Activated CD8-positive, alpha-beta memory T cell treated with anti-CD3 and anti-CD28 coated beads, Interleukin-2, amount 50 U/mL, for 4 hours (primary cell): ENCODE results near the gene EXOC4.
"Not testable (repeated sequence)": the region's sequence is repeated elsewhere in the genome, so short reads cannot be mapped to it uniquely, and the experiment has no call there.

Experiments
- DNase-seq: peaks from one replicate; pipeline ENCODE4 v3.0.0-alpha.2; 2020

The EXOC4 gene

GRCh38 chr7:133584956-133585668, 332.2 kb downstream of the EXOC4 start:
- no peak for DNase-seq

GRCh38 chr7:133586253-133586652, 333.4 kb downstream of the EXOC4 start:
- no peak for DNase-seq

GRCh38 chr7:133587903-133588302, 335.0 kb downstream of the EXOC4 start:
- no peak for DNase-seq

- no peak for DNase-seq
Measured at GRCh38 chr7:133590795-133591194, 337.9 kb downstream of the EXOC4 start.

- no peak for DNase-seq
Measured at GRCh38 chr7:133591704-133592340, 338.9 kb downstream of the EXOC4 start.

GRCh38 chr7:133593561-133593960, 340.7 kb downstream of the EXOC4 start:
- DNase-seq: no peak

- DNase-seq: no peak
Measured at GRCh38 chr7:133601617-133602016, 348.7 kb downstream of the EXOC4 start.

GRCh38 chr7:133602291-133602690, 349.4 kb downstream of the EXOC4 start:
- no peak for DNase-seq

- no peak for DNase-seq
Measured at GRCh38 chr7:133606991-133607390, 354.1 kb downstream of the EXOC4 start.

GRCh38 chr7:133609806-133610205, 356.9 kb downstream of the EXOC4 start:
- no peak for DNase-seq

GRCh38 chr7:133611955-133612354, 359.1 kb downstream of the EXOC4 start:
- no peak for DNase-seq

- DNase-seq: no peak
Measured at GRCh38 chr7:133613250-133613790, 360.4 kb downstream of the EXOC4 start.

GRCh38 chr7:133614251-133614650, 361.4 kb downstream of the EXOC4 start:
- no peak for DNase-seq

GRCh38 chr7:133618970-133619369, 366.1 kb downstream of the EXOC4 start:
- no peak for DNase-seq

- no peak for DNase-seq
Measured at GRCh38 chr7:133619491-133619890, 366.6 kb downstream of the EXOC4 start.

GRCh38 chr7:133623721-133624120, 370.8 kb downstream of the EXOC4 start:
- no peak for DNase-seq

GRCh38 chr7:133625046-133625445, 372.2 kb downstream of the EXOC4 start:
- DNase-seq: no peak

- no peak for DNase-seq
Measured at GRCh38 chr7:133629701-133630100, 376.8 kb downstream of the EXOC4 start.

- DNase-seq: no peak
Measured at GRCh38 chr7:133633055-133633454, 380.2 kb downstream of the EXOC4 start.

GRCh38 chr7:133635541-133635940, 382.7 kb downstream of the EXOC4 start:
- DNase-seq: no peak

- no peak for DNase-seq
Measured at GRCh38 chr7:133638857-133639256, 386.0 kb downstream of the EXOC4 start.

GRCh38 chr7:133641436-133641835, 388.6 kb downstream of the EXOC4 start:
- DNase-seq: no peak

- no peak for DNase-seq
Measured at GRCh38 chr7:133642907-133643306, 390.0 kb downstream of the EXOC4 start.

GRCh38 chr7:133643652-133644051, 390.8 kb downstream of the EXOC4 start:
- not testable (repeated sequence) for DNase-seq
